Muscle of back (tissue), 11 donors: ENCODE data around the gene ABHD4. TPM values are rescaled to one million over a fixed set of nuclear protein-coding genes. Genes with fewer than 3 reads are reported as not detected.
"Not testable (repeated sequence)": the region's sequence is repeated elsewhere in the genome, so short reads cannot be mapped to it uniquely, and the experiment has no call there.

Source experiments
- DNase-seq, 3 donors: peaks; one replicate each; pipeline versions ENCODE4 v3.0.0 to v3.0.0-alpha.2; 2013
- polyA plus RNA-seq, 10 donors: library from polyadenylated mRNA; unstranded; fragments of 120-200 nt; gene quantifications; one replicate each; pipeline ENCODE4 v1.2.1, GENCODE V29; 2013; ENCODE audit not compliant: insufficient read length in 10 of 10

Gene ABHD4
- polyA plus RNA-seq, 10 donors = 11.0 to 20.1 (median 14.0) TPM

GRCh38 chr14:22622255-22622654, 24.2 kb downstream of the ABHD4 start:
- DNase-seq = no peak

DNA sequence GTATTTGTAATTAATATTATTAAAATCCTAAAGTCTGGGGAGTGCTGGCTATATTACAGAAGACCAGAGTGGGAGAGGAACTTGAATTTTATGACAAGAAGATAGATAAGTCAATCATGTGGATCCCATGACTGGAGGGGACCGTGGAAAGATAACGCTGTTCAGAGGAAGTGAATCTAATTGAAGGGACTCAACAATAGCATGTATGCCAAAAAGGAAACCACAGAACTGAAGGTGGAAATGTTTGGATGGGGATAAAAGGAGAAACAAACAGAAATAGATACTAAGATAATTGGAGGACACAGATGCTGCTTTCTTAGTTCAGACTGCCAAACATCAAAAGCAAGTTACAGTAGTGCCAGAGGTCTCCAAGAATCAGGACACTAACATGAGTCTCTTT, 24.9 kb downstream of the ABHD4 start:
- no peak for DNase-seq

GRCh38 chr14:22626590-22626989, 28.5 kb downstream of the ABHD4 start:
- no peak for DNase-seq

- no peak for DNase-seq
Measured at GRCh38 chr14:22627506-22628263, 29.6 kb downstream of the ABHD4 start.

GRCh38 chr14:22629361-22629760, 31.3 kb downstream of the ABHD4 start:
- no peak for DNase-seq

DNA sequence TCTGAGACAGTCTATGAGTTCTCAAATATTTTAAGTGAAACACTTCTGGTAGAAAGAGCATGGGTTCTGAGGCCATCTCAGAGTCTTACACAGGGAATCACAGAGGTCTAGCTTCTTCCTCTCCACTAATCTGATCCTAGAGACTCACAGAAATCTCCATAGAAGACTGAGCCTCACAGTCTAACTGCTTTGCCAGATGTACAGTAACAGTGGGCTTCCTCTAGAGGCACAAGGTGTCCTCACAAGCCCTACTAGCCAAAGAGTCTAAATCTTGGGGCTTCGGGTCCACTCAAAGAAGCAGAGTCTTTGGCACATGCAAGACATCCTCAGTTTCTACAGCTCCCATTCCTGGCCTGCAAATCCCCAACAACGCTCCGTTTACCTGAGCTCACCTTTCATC, 32.0 kb downstream of the ABHD4 start:
- DNase-seq = no peak

DNA sequence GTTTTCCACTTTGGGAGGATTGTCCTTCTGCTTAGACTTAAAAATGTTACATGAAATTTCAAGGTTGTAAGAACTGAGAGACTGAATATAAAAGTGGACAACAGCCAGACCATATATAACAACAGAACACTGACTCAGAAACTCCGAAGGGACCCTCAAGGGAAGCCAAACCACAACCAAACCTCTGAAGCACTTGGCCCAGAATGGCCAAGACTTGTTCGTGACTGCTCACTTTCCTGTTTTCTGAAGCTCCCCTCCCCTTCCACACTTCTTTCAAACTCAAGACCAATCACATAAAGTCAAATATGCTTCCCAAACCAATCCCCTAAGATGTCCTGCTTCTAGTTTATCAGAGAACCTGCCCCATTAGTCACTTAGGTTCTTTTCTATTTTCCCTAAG, 32.4 kb downstream of the ABHD4 start:
- DNase-seq = peak in 1 of 3 donors; percentile 52

GRCh38 chr14:22634233-22634900, 36.3 kb downstream of the ABHD4 start:
- DNase-seq = no peak

GRCh38 chr14:22635980-22636379, 37.9 kb downstream of the ABHD4 start:
- not testable (repeated sequence) for DNase-seq

- no peak for DNase-seq
Measured at GRCh38 chr14:22640192-22640591, 42.1 kb downstream of the ABHD4 start.

GRCh38 chr14:22641846-22642245, 43.7 kb downstream of the ABHD4 start:
- DNase-seq = no peak

- DNase-seq = no peak
Measured at GRCh38 chr14:22644305-22644635, 46.2 kb downstream of the ABHD4 start, which contains the start of gene OR6J1. OR6J1 (minus strand) TSS chr14:22644352; CDS start chr14:22634811, 9,541 bp downstream.

GRCh38 chr14:22646570-22647254, 48.6 kb downstream of the ABHD4 start:
- peak in 1 of 3 donors; percentile 65 for DNase-seq

DNA sequence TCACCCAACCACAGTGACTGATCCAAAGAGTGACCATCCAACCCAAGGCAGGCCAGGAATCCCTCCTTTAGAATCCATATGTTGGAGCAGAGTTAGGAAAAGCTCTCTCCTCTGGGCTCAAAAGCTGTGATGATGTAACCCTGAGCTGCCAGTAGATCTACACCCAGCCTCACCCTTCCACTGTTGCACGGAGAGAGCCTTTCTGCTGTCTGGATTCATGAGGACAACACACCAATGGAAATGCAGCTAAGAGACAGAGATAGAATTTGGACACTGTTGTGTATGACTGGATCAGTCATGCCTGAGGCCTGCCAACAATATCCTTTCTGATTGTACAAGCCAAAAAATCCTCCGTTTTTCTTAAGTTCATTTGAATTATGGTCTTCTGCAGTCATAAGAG, 50.4 kb downstream of the ABHD4 start:
- peak in 1 of 3 donors; percentile 27 for DNase-seq

DNA sequence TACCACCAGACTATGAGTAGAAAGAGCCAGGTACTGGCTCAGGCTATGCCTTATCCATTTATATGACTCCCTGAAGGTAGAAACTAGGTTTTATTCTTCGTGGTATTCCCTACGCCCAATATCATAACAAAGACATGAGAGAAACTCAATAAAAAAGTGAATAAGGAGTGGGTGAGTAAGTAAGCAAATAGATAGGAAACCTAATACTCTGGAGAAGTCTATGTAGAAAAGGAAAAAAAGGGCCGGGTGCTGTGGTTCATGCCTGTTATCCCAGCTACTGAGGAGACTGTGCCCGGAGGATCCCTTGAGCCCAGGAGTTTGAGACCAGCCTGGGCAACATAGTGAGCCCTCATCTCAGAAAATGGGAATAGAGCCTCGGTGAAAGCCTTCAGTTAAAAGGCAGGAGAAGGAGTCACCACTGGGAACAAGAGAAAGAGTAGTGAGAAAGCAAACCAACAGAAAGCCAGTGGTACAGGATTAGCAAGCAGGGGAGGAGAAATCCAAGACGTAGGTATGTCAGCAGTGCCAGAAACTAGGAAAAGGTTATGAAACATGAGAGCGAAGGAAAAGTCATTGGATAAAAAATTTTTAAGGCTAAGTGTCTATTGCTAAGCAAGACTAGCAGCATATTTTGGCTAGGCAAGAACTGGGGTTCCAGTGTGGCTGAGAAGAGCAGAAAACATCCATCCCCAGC, 52.1 kb downstream of the ABHD4 start:
- no peak for DNase-seq

DNA sequence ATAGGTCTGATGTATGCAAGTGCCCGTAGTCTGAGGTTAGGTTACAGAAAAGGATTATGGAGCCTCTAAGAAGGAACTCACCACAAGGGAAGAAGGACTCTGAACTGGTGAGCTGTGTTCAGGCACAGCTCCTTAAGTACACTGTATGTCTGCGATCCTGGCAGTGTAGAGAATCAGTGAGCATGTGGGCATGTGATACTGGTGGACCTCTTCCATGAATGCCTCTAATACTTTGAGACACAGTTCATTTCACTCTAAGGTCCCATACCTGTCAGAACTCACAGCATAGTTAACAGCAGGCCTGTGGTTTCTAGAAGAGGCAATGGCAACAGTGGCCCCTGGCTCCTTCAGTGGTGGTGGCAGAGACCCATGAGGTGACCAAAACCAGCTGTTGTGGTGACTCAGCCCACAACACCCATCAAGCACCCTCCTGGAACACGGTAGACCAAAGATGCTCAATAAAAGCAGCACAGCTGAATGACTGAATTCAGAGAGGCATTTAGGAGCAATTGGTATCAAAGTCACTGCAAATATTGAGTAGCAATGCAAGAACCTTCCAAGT, 52.9 kb downstream of the ABHD4 start:
- no peak for DNase-seq

DNA sequence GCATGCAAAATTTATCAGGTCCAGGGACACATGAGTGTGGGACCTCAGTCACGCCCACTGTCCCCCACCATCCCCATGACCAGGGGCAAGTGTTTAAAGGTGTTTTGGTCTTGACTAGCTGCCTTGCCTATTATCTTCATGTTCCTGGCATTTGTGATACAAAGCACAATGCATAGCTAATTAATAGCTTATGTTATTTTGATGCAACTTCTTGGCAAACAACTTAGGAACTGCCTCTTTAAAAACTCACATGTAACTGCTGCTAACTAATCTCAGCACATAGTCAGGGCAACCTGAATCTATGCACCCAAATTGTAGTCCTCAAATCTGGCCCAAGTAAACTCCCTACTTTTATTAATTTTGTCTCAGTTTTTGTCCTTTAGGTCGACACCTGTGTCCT, 53.5 kb downstream of the ABHD4 start:
- DNase-seq = no peak

GRCh38 chr14:22653012-22653621, 55.0 kb downstream of the ABHD4 start:
- DNase-seq = peak; percentile 41 to 65 (median 57)

DNA sequence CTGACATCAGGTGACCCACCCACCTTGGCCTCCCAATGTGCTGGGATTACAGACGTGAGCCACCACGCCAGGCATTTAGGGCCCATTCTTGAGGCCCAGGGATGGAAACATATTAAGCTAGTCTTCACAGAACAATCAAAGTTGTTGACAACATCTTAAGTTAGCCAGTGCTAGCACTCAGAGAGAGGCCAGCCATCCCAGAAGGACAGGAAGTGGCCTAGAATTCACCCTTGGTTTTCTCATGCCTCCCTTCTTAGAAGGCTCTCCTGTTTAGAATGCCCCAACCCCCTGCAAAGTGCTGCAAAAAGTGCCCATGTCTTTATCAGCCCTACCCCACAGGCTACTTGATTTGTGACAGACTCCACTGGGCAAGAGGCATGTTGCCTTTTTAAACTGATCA, 58.1 kb downstream of the ABHD4 start:
- DNase-seq = no peak

GRCh38 chr14:22656945-22657731, 59.0 kb downstream of the ABHD4 start:
- peak in 2 of 3 donors; percentile 30 to 69 for DNase-seq

- DNase-seq = peak in 1 of 3 donors; percentile 33
Measured at GRCh38 chr14:22657861-22658260, 59.8 kb downstream of the ABHD4 start.
